HG03432 (cell line): ENCODE results near the gene DRC7.

Experiments
- ATAC-seq: cut with Tn5 transposase; IDR thresholded peaks from one replicate; pipeline ENCODE4 v1.9.1; 2021; ENCODE audit warnings: mild to moderate bottlenecking, moderate library complexity; ENCODE audit not compliant: unreplicated experiment

The DRC7 gene

GRCh38 chr16:57749101-57749692 is 54.6 kb downstream of the DRC7 start:
- ATAC-seq: no peak

GRCh38 chr16:57749856-57750452 is 55.3 kb downstream of the DRC7 start:
- ATAC-seq: no peak

- no peak for ATAC-seq
Observed at GRCh38 chr16:57750796-57751538, 56.4 kb downstream of the DRC7 start.

- no peak for ATAC-seq
Observed at GRCh38 chr16:57751539-57752202, 57.1 kb downstream of the DRC7 start.

GRCh38 chr16:57752203-57752580 is 57.6 kb downstream of the DRC7 start:
- no peak for ATAC-seq

GRCh38 chr16:57752581-57753447 is 58.2 kb downstream of the DRC7 start:
- no peak for ATAC-seq

- ATAC-seq: no peak
Observed at GRCh38 chr16:57753448-57754353, 59.1 kb downstream of the DRC7 start.

GRCh38 chr16:57754354-57755060 is 59.9 kb downstream of the DRC7 start:
- no peak for ATAC-seq

- no peak for ATAC-seq
Observed at GRCh38 chr16:57755061-57755684, 60.6 kb downstream of the DRC7 start.

GRCh38 chr16:57755726-57756423 is 61.3 kb downstream of the DRC7 start:
- no peak for ATAC-seq

GRCh38 chr16:57756424-57757325 is 62.1 kb downstream of the DRC7 start:
- peak; percentile 8 for ATAC-seq

GRCh38 chr16:57757326-57757786 is 62.8 kb downstream of the DRC7 start:
- ATAC-seq: peak; percentile 88

GRCh38 chr16:57757883-57758282 is 63.3 kb downstream of the DRC7 start:
- ATAC-seq: no peak

- ATAC-seq: no peak
Observed at GRCh38 chr16:57758331-57759117, 63.9 kb downstream of the DRC7 start.

- no peak for ATAC-seq
Observed at GRCh38 chr16:57759131-57759530, 64.5 kb downstream of the DRC7 start.
